HG02870 (cell line): Measurements from ENCODE around the gene RFESD.
"Not testable (repeated sequence)": the region's sequence is repeated elsewhere in the genome, so short reads cannot be mapped to it uniquely, and the experiment has no call there.

ENCODE experiments used
- ATAC-seq: cut with Tn5 transposase; IDR thresholded peaks from one replicate; pipeline ENCODE4 v1.9.1; 2021; ENCODE audit warnings: mild to moderate bottlenecking, moderate library complexity; ENCODE audit not compliant: unreplicated experiment

Gene RFESD

DNA sequence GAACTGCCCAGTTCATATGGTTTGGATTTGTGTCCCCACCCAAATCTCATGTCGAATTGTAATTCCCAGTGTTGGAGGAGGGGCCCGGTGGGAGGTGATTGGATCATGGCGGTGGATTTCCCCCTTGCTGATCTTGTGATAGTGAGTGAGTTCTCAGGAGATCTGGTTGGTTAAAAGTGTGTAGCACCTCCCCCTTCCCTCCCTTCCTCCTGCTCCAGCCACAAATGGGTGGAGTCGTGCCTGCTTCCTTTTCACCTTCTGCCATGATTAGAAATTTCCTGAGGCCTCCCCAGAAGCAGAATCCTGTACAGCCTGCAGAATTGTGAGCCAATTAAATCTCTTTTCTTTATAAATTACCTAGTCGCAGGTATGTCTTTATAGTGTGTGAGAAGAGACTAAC is 59.6 kb downstream of the RFESD start:
- not testable (repeated sequence) for ATAC-seq

DNA sequence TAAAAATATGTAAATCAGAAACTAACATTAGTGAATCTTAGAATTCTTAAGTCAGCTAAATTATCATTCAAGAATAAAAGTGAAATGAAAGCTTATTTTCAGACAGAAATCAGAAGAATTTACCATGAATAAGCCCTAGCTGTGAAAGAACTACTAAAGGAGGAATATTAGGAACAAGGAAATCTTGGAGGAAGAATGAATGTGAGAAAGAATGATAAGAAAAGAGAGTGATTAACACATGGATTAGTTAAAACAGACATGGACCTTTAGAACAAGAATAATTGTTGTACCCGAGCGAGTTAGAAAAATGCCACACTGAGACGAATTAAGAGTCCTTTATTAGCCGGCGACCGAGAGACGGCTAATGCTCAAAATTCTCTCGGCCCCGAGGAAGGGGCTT is 60.5 kb downstream of the RFESD start:
- no peak for ATAC-seq
